Keratinocyte (primary cell): ENCODE results near the gene SPOCK1. TPM values are rescaled to one million over a fixed set of nuclear protein-coding genes. Genes with fewer than 3 reads are reported as not detected.
"Not testable (repeated sequence)": the region's sequence is repeated elsewhere in the genome, so short reads cannot be mapped to it uniquely, and the experiment has no call there.

ENCODE experiments used
- DNase-seq: peaks from one replicate; pipeline ENCODE4 v3.0.0-alpha.2; 2011; ENCODE audit warnings: low read depth, missing footprints, low spot score
- FAIRE-seq: peaks from 2 replicates; lab custom pipeline; 2011; peaks lifted over from hg19 to GRCh38; lab: Jason Lieb, UNC
- H2AFZ ChIP-seq: 2 replicates; pipeline ENCODE4 v1.6.0; 2012; ENCODE audit warnings: low read length, control low read depth, inconsistent platforms; ENCODE audit not compliant: control insufficient read depth
- H3K27ac ChIP-seq: 2 replicates; pipeline ENCODE4 v1.5.1; 2011; ENCODE audit warnings: low read length; ENCODE audit not compliant: control insufficient read depth, insufficient read depth
- H3K27me3 ChIP-seq: 3 replicates; pipeline ENCODE4 v1.6.0; 2011; ENCODE audit warnings: low read length; ENCODE audit not compliant: control insufficient read depth, insufficient read depth; ENCODE audit errors: extremely low read depth
- H3K36me3 ChIP-seq, 2 experiments: 2 replicates in 1 of 2; 3 replicates in 1 of 2; pipeline ENCODE4 v1.5.1; 2011; ENCODE audit warnings: low read length in 2 of 2, mild to moderate bottlenecking in 1 of 2; ENCODE audit not compliant: control insufficient read depth in 2 of 2, insufficient read depth in 2 of 2; ENCODE audit errors: extremely low read depth in 1 of 2
- H3K4me1 ChIP-seq: 3 replicates; pipeline ENCODE4 v1.5.1; 2011; ENCODE audit warnings: low read length; ENCODE audit not compliant: control insufficient read depth, insufficient read depth; ENCODE audit errors: extremely low read depth
- H3K4me2 ChIP-seq: 3 replicates; pipeline ENCODE4 v1.6.0; 2011; ENCODE audit warnings: low read depth, low read length; ENCODE audit not compliant: control insufficient read depth, insufficient read depth; ENCODE audit errors: extremely low read depth
- H3K4me3 ChIP-seq, 3 experiments: fragments of 200-600 bp in 1 of 3; sonication (generic) in 1 of 3; 2 replicates in 2 of 3; 3 replicates in 1 of 3; pipeline ENCODE4 v1.5.1; 2011 to 2016; ENCODE audit warnings: low read length in 3 of 3, mild to moderate bottlenecking in 3 of 3, control low read depth in 2 of 3, inconsistent platforms in 1 of 3, low read depth in 1 of 3, mixed read lengths in 1 of 3, mixed run types in 1 of 3, moderate library complexity in 1 of 3; ENCODE audit not compliant: control insufficient read depth in 2 of 3, insufficient read depth in 2 of 3; ENCODE audit errors: extremely low read depth in 1 of 3
- H3K79me2 ChIP-seq: 2 replicates; pipeline ENCODE4 v1.6.0; 2012; ENCODE audit warnings: low read length; ENCODE audit not compliant: control insufficient read depth, insufficient read depth
- H3K9ac ChIP-seq: 3 replicates; pipeline ENCODE4 v1.6.0; 2011; ENCODE audit warnings: low read length; ENCODE audit not compliant: control insufficient read depth, insufficient read depth; ENCODE audit errors: extremely low read depth
- H3K9me1 ChIP-seq: 3 replicates; pipeline ENCODE4 v1.6.0; 2011; ENCODE audit warnings: low read length; ENCODE audit not compliant: control insufficient read depth, insufficient read depth; ENCODE audit errors: extremely low read depth
- H3K9me3 ChIP-seq: 2 replicates; pipeline ENCODE4 v1.5.1; 2012; ENCODE audit warnings: low read depth, low read length; ENCODE audit not compliant: control insufficient read depth
- H4K20me1 ChIP-seq: 3 replicates; pipeline ENCODE4 v1.6.0; 2011; ENCODE audit warnings: low read length; ENCODE audit not compliant: control insufficient read depth, insufficient read depth; ENCODE audit errors: extremely low read depth
- EZH2 ChIP-seq: IDR thresholded peaks from one replicate; pipeline ENCODE4 v1.6.1; 2012; ENCODE audit warnings: inconsistent platforms, mild to moderate bottlenecking, low read length, moderate library complexity
- dilution Hi-C: fragments of 300-500 bp; cut with MboI; formaldehyde crosslinking; loops from one replicate; pipeline ENCODE4 v1.7.0; 2020; ENCODE audit warnings: low sequenced_read_pairs; ENCODE audit not compliant: extremely low pct_ligation_motif_present
- polyA plus RNA-seq, 5 experiments: library from polyadenylated mRNA; depleted of rRNA in 3 of 5; stranded (reverse) in 3 of 5; stranded (forward) in 1 of 5; unstranded in 1 of 5; fragments of >200 nt; gene quantifications; 1 replicate in 1 of 5; 2 replicates in 3 of 5; 3 replicates in 1 of 5; pipeline versions ENCODE4 v1.2.1 to v1.2.3, GENCODE V29; 2011 to 2012; ENCODE audit warnings: missing spikeins in 2 of 5, low read depth in 1 of 5, low replicate concordance in 1 of 5
- TF ChIP-seq, protein P1 (sequence below), 3 experiments: IDR thresholded peaks in 1 of 3; conservative IDR thresholded peaks in 1 of 3; optimal IDR thresholded peaks in 1 of 3; 2 replicates in 2 of 3; 3 replicates in 1 of 3; pipeline versions ENCODE3 to v1.5.1; 2011; ENCODE audit warnings: low read length in 3 of 3, mild to moderate bottlenecking in 3 of 3, moderate library complexity in 2 of 3, control low read depth in 1 of 3, inconsistent platforms in 1 of 3; ENCODE audit not compliant: insufficient read depth in 2 of 3; ENCODE audit errors: extremely low read depth in 1 of 3

The SPOCK1 gene
- polyA plus RNA-seq, 1 donor (not counting 4 experiments of a cell fraction or from before 2014, with no cell fraction given): 5.5 TPM

GRCh38 chr5:137500615-137501225 lies 1.6 kb upstream of the SPOCK1 start:
- Histone ChIP-seq H3K27ac (no peak overlapping the region), H3K4me3 (no peak overlapping the region), H3K9me3 (no peaks in the 10 kb centered on the region), H2AFZ (no peak overlapping the region), H3K4me2 (no peak overlapping the region), H4K20me1 (no peaks in the 10 kb centered on the region), H3K4me1 (peaks cover 3% of the 10 kb centered on the region), H3K36me3 (no peaks in the 10 kb centered on the region), H3K27me3 (peaks cover 29% of the 10 kb centered on the region), H3K9me1 (no peaks in the 10 kb centered on the region), H3K9ac (no peak overlapping the region), H3K79me2 (no peaks in the 10 kb centered on the region)
- DNase-seq: no peak
- no peak for FAIRE-seq
- TF ChIP-seq EZH2: no peak
- TF ChIP-seq, protein P1, sequence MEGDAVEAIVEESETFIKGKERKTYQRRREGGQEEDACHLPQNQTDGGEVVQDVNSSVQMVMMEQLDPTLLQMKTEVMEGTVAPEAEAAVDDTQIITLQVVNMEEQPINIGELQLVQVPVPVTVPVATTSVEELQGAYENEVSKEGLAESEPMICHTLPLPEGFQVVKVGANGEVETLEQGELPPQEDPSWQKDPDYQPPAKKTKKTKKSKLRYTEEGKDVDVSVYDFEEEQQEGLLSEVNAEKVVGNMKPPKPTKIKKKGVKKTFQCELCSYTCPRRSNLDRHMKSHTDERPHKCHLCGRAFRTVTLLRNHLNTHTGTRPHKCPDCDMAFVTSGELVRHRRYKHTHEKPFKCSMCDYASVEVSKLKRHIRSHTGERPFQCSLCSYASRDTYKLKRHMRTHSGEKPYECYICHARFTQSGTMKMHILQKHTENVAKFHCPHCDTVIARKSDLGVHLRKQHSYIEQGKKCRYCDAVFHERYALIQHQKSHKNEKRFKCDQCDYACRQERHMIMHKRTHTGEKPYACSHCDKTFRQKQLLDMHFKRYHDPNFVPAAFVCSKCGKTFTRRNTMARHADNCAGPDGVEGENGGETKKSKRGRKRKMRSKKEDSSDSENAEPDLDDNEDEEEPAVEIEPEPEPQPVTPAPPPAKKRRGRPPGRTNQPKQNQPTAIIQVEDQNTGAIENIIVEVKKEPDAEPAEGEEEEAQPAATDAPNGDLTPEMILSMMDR (optimal IDR thresholded peaks at IDR 0.05 in 1 of 3, IDR thresholded peaks at IDR 0.05 in 1 of 3, conservative IDR thresholded peaks at IDR 0.05 in 1 of 3; ENCODE audit: extremely low read depth in 1 of 3, insufficient read depth in 2 of 3, low read length in 3 of 3): no peak
- dilution Hi-C loops: no loop called here

DNA sequence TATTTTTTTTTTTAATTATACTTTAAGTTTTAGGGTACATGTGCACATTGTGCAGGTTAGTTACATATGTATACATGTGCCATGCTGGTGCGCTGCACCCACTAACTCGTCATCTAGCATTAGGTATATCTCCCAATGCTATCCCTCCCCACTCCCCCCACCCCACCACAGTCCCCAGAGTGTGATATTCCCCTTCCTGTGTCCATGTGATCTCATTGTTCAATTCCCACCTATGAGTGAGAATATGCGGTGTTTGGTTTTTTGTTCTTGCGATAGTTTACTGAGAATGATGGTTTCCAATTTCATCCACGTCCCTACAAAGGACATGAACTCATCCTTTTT lies 351 bp upstream of the SPOCK1 start:
- H3K4me3 ChIP-seq, FAIRE-seq, H3K9me1 ChIP-seq, H3K27ac ChIP-seq, H3K4me1 ChIP-seq, DNase-seq, H3K9me3 ChIP-seq, H3K36me3 ChIP-seq, H2AFZ ChIP-seq, H3K9ac ChIP-seq, H3K4me2 ChIP-seq, H4K20me1 ChIP-seq, dilution Hi-C loops, H3K79me2 ChIP-seq: not testable (repeated sequence)
- peaks cover 32% of the 10 kb centered on the region for H3K27me3 ChIP-seq

DNA sequence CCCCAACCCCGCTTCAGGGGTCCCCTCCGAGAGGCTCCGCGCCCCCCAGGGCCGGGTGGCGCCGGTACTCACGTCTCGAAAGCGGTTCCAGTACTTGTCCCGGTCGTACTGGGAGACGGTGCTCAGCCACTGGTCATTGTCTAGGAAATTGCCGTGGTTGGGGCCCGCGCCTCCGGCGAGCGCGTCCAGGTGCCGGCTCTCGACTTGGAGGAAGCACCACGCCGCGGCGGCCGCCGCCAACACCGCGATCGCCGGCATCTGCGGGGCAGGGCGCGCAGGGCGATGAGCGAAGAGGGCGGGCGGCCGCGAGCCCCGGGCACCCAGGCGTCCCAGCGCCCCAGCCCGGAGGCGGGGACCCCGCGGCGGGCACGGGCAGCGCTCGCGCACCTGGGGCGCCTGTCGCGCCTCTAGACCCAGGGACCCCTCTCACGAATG lies 808 bp downstream of the SPOCK1 start:
- H3K9me1 ChIP-seq: no peaks in the 10 kb centered on the region
- FAIRE-seq: no peak
- no peak overlapping the region for H3K9ac ChIP-seq
- H3K79me2 ChIP-seq: no peaks in the 10 kb centered on the region
- H3K36me3 ChIP-seq: no peaks in the 10 kb centered on the region
- H3K27ac ChIP-seq: no peak overlapping the region
- H3K4me2 ChIP-seq: peak overlapping the region; percentile 71
- H3K9me3 ChIP-seq: no peaks in the 10 kb centered on the region
- dilution Hi-C loops: no loop called here
- TF ChIP-seq EZH2: peak; percentile 65
- TF ChIP-seq, protein P1 (optimal IDR thresholded peaks at IDR 0.05 in 1 of 3, IDR thresholded peaks at IDR 0.05 in 1 of 3, conservative IDR thresholded peaks at IDR 0.05 in 1 of 3; ENCODE audit: extremely low read depth in 1 of 3, insufficient read depth in 2 of 3, low read length in 3 of 3): no peak
- H4K20me1 ChIP-seq: no peaks in the 10 kb centered on the region
- peaks cover 3% of the 10 kb centered on the region for H3K4me1 ChIP-seq
- H2AFZ ChIP-seq: peak overlapping the region; percentile 19
- no peak for DNase-seq
- peak overlapping the region; percentile 20 to 44 (median 36) for H3K4me3 ChIP-seq
- peaks cover 32% of the 10 kb centered on the region for H3K27me3 ChIP-seq
